Measurements from ENCODE around the gene RBM20. TPM values are rescaled to one million over a fixed set of nuclear protein-coding genes. Genes with fewer than 3 reads are reported as not detected.

RBM20 gene
- total and polyA plus RNA-seq, 2 of the 13 experiments (the other 11 are each of a cell fraction or from before 2014, with no cell fraction given), result 0.02 to 0.22 TPM

DNA sequence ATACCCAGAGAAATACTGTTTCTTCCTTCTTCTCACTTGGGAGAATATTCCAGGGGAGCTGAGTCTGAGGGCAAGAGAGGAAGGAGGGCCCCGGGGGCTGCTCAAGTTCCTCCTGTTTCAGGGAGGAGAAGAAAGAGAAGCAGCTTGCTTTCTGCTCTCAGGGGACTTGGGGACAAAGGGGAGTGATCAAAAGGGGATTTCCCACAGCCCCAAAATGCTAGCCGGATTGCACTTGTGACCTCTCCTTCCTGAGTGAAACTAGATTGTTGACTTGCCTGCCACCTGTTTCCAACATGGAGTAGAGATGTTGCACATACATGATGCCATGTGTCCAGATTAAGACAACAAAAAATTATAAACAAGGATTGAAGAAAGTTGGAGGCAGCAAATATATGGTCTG is 198.9 kb downstream of the RBM20 start (continued):
- TF ChIP-seq, protein P1, sequence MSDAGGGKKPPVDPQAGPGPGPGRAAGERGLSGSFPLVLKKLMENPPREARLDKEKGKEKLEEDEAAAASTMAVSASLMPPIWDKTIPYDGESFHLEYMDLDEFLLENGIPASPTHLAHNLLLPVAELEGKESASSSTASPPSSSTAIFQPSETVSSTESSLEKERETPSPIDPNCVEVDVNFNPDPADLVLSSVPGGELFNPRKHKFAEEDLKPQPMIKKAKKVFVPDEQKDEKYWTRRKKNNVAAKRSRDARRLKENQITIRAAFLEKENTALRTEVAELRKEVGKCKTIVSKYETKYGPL (CRISPR knock-in tag; IDR thresholded peaks at IDR 0.05), result no peak
- TF ChIP-seq, protein P2, sequence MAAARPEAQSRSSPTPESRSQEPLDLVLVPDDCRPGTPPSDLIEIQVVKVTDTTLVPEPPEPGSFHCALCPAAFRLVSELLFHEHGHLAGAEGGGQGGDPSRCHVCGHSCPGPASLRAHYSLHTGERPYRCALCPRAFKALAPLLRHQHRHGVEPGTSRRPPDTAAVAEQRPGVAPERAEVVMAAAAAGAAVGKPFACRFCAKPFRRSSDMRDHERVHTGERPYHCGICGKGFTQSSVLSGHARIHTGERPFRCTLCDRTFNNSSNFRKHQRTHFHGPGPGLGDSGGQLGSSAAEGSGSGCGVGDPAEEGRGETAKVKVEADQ (CRISPR knock-in tag; IDR thresholded peaks at IDR 0.05; ENCODE audit: borderline replicate concordance), result no peak
- TF ChIP-seq, protein P3, sequence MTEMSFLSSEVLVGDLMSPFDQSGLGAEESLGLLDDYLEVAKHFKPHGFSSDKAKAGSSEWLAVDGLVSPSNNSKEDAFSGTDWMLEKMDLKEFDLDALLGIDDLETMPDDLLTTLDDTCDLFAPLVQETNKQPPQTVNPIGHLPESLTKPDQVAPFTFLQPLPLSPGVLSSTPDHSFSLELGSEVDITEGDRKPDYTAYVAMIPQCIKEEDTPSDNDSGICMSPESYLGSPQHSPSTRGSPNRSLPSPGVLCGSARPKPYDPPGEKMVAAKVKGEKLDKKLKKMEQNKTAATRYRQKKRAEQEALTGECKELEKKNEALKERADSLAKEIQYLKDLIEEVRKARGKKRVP (CRISPR knock-in tag; IDR thresholded peaks at IDR 0.05), result no peak
- TF ChIP-seq JUN (CRISPR knock-in tag; IDR thresholded peaks at IDR 0.05), result no peak
- TF ChIP-seq, protein P4, sequence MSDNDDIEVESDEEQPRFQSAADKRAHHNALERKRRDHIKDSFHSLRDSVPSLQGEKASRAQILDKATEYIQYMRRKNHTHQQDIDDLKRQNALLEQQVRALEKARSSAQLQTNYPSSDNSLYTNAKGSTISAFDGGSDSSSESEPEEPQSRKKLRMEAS (IDR thresholded peaks at IDR 0.05), result no peak
- no peak for TF ChIP-seq ZNF563 (CRISPR knock-in tag; IDR thresholded peaks at IDR 0.05)
- no peak for TF ChIP-seq ZNF333 (CRISPR knock-in tag; IDR thresholded peaks at IDR 0.05; ENCODE audit: borderline replicate concordance)
- no peak for TF ChIP-seq ZNF644 (CRISPR knock-in tag; IDR thresholded peaks at IDR 0.05; ENCODE audit: low read depth)
- no peak for TF ChIP-seq ZNF382 (CRISPR knock-in tag; IDR thresholded peaks at IDR 0.05; ENCODE audit: borderline replicate concordance)
- TF ChIP-seq, protein P5, sequence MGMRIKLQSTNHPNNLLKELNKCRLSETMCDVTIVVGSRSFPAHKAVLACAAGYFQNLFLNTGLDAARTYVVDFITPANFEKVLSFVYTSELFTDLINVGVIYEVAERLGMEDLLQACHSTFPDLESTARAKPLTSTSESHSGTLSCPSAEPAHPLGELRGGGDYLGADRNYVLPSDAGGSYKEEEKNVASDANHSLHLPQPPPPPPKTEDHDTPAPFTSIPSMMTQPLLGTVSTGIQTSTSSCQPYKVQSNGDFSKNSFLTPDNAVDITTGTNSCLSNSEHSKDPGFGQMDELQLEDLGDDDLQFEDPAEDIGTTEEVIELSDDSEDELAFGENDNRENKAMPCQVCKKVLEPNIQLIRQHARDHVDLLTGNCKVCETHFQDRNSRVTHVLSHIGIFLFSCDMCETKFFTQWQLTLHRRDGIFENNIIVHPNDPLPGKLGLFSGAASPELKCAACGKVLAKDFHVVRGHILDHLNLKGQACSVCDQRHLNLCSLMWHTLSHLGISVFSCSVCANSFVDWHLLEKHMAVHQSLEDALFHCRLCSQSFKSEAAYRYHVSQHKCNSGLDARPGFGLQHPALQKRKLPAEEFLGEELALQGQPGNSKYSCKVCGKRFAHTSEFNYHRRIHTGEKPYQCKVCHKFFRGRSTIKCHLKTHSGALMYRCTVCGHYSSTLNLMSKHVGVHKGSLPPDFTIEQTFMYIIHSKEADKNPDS (CRISPR knock-in tag; IDR thresholded peaks at IDR 0.05), result no peak
